Panc1 (cell line): ENCODE data around the gene RABGAP1. TPM values are rescaled to one million over a fixed set of nuclear protein-coding genes. Genes with fewer than 3 reads are reported as not detected.

Source experiments
- ATAC-seq: fragments of 200-7000 bp; cut with Tn5 transposase; 2 replicates; pipeline ENCODE4 v1.9.1; 2020; ENCODE audit warnings: mild to moderate bottlenecking, moderate library complexity
- BruUV-seq: library from RNA; stranded (reverse); fragments of 400-500 nt; replicated peaks from 2 replicates; lab custom pipeline; 2021; lab: Mats Ljungman, UMichigan
- CTCF ChIA-PET: fragments of 300-600 bp; sonication (Branson Sonifier 250); formaldehyde crosslinking; loops from one replicate; lab custom pipeline; 2022; ENCODE audit warnings: antibody characterized with exemption; lab: Charles Lee
- POLR2A ChIA-PET: fragments of 300-600 bp; sonication (Branson Sonifier 250); formaldehyde crosslinking; loops from one replicate; lab custom pipeline; 2022; ENCODE audit warnings: antibody characterized with exemption; lab: Charles Lee
- DNase-seq: peaks from one replicate; pipeline ENCODE4 v3.0.0-alpha.2; 2010; ENCODE audit warnings: low read depth, low spot score
- H3K27ac ChIP-seq: 2 replicates; pipeline ENCODE4 v1.5.1; 2011; ENCODE audit warnings: mild to moderate bottlenecking, low read length, inconsistent platforms
- H3K27me3 ChIP-seq: fragments of 200-500 bp; sonication (Bioruptor generic); 2 replicates; pipeline ENCODE4 v1.6.0; 2014; ENCODE audit warnings: low read length, inconsistent platforms; ENCODE audit not compliant: control insufficient read depth, insufficient read depth
- H3K36me3 ChIP-seq: fragments of 200-500 bp; sonication (Bioruptor generic); 2 replicates; pipeline ENCODE4 v1.5.1; 2014; ENCODE audit warnings: inconsistent platforms, mild to moderate bottlenecking, low read length, moderate library complexity; ENCODE audit not compliant: control insufficient read depth, insufficient read depth
- H3K4me1 ChIP-seq: 2 replicates; pipeline ENCODE4 v1.5.1; 2011; ENCODE audit warnings: inconsistent platforms, mild to moderate bottlenecking, low read length, moderate library complexity; ENCODE audit not compliant: control insufficient read depth, insufficient read depth
- H3K4me3 ChIP-seq, 2 experiments: 2 replicates each; pipeline ENCODE4 v1.5.1; 2011 to 2012; ENCODE audit warnings: low read depth in 2 of 2, low read length in 2 of 2, mild to moderate bottlenecking in 2 of 2, inconsistent platforms in 1 of 2, moderate library complexity in 1 of 2
- H3K9me3 ChIP-seq: fragments of 200-500 bp; sonication (Bioruptor generic); 2 replicates; pipeline ENCODE4 v1.5.1; 2014; ENCODE audit warnings: low read depth, mild to moderate bottlenecking, inconsistent platforms, low read length, moderate library complexity; ENCODE audit not compliant: control insufficient read depth, insufficient read depth
- CTCF ChIP-seq: fragments of 450-650 bp; IDR thresholded peaks from 2 replicates; pipeline ENCODE4 v1.5.1; 2017; ENCODE audit warnings: mild to moderate bottlenecking
- POLR2AphosphoS5 ChIP-seq: IDR thresholded peaks from 2 replicates; pipeline ENCODE4 v1.6.1; 2012; ENCODE audit warnings: mild to moderate bottlenecking, low read depth, low read length, moderate library complexity
- REST ChIP-seq, 2 experiments: IDR thresholded peaks; 2 replicates each; pipeline ENCODE4 v1.6.1; 2011 to 2012; ENCODE audit warnings: low read depth in 2 of 2, control low read depth in 1 of 2, low read length in 1 of 2, mild to moderate bottlenecking in 1 of 2, moderate library complexity in 1 of 2; ENCODE audit not compliant: insufficient read depth in 1 of 2
- SIN3A ChIP-seq: IDR thresholded peaks from 2 replicates; pipeline ENCODE4 v1.6.1; 2012; ENCODE audit warnings: low read depth, mild to moderate bottlenecking, low read length, moderate library complexity, borderline replicate concordance; ENCODE audit not compliant: insufficient read depth
- TCF7L2 ChIP-seq: IDR thresholded peaks from 2 replicates; pipeline ENCODE4 v1.6.1; 2011; ENCODE audit warnings: mild to moderate bottlenecking, low read depth, low read length, inconsistent platforms
- in situ Hi-C: cut with HindIII; loops from 2 replicates; pipeline ENCODE4 v1.10.0; 2016; ENCODE audit warnings: low sequenced_read_pairs, low pct_unique_long_range_greater_than_20kb
- intact Hi-C: fragments of 100-400 bp; cut with micrococcal nuclease; formaldehyde crosslinking; loops from one replicate; pipeline ENCODE4 v1.10.0; 2022; ENCODE audit not compliant: unreplicated experiment
- total RNA-seq: library from RNA; stranded (reverse); gene quantifications from one replicate; pipeline ENCODE4 v1.2.1, GENCODE V29; 2021; ENCODE audit not compliant: unreplicated experiment

Gene RABGAP1
- total RNA-seq, 1 experiment from 2014 or later = 41.4 TPM

- ChIA-PET CTCF (no interaction called here), POLR2A (no interaction called here)
- BruUV-seq = no TSS peak
- H3K36me3 ChIP-seq = peaks cover 11% of the 10 kb centered on the region
- no peak for TF ChIP-seq POLR2AphosphoS5
- no peak for TF ChIP-seq TCF7L2
- TF ChIP-seq SIN3A = no peak
- TF ChIP-seq CTCF = no peak
- TF ChIP-seq REST (IDR thresholded peaks at IDR 0.05; ENCODE audit: insufficient read depth in 1 of 2, low read depth in 2 of 2, low read length in 1 of 2) = no peak
- DNase-seq = no peak
- in situ Hi-C loops = no loop called here
- H3K27me3 ChIP-seq = no peaks in the 10 kb centered on the region
- no peaks in the 10 kb centered on the region for H3K9me3 ChIP-seq
- H3K4me1 ChIP-seq = no peaks in the 10 kb centered on the region; the same call in 1 of the 2 replicates
- no peak for ATAC-seq
- H3K27ac ChIP-seq = no peak overlapping the region
- intact Hi-C loops = no loop called here
- no peak overlapping the region for H3K4me3 ChIP-seq
Observed at GRCh38 chr9:122936883-122937282, 3.9 kb upstream of the RABGAP1 start.

GRCh38 chr9:122939601-122940000 lies 1.2 kb upstream of the RABGAP1 start:
- TF ChIP-seq POLR2AphosphoS5 (no peak), CTCF (no peak), REST (IDR thresholded peaks at IDR 0.05; ENCODE audit: insufficient read depth in 1 of 2, low read depth in 2 of 2, low read length in 1 of 2) (no peak), TCF7L2 (no peak), SIN3A (no peak)

More at GRCh38 chr9:122939601-122940000, 1.2 kb upstream of the RABGAP1 start:
- in situ Hi-C loops = no loop called here
- ChIA-PET POLR2A (no interaction called here), CTCF (no interaction called here)
- BruUV-seq = no TSS peak
- DNase-seq (no peak), ATAC-seq (no peak)
- Histone ChIP-seq H3K4me3 (no peak overlapping the region), H3K27me3 (no peaks in the 10 kb centered on the region), H3K27ac (peak overlapping the region; percentile 21; the same call in 1 of the 2 replicates), H3K4me1 (peaks cover 3% of the 10 kb centered on the region; the same call in 1 of the 2 replicates), H3K36me3 (peaks cover 8% of the 10 kb centered on the region), H3K9me3 (no peaks in the 10 kb centered on the region)
- intact Hi-C loops = no loop called here
